Activated CD4-positive, alpha-beta memory T cell treated with anti-CD3 and anti-CD28 coated beads, Interleukin-2, amount 10 ng/mL, durations not matched to agents 7 days and 5 days (primary cell): ENCODE measurements around the gene RHOD. TPM values are rescaled to one million over a fixed set of nuclear protein-coding genes. Genes with fewer than 3 reads are reported as not detected.

Experiments used
- CTCF ChIA-PET: fragments of 350-600 bp; sonication (Branson Sonifier 250); formaldehyde crosslinking; loops from one replicate; lab custom pipeline; 2021; ENCODE audit warnings: antibody characterized with exemption, inconsistent platforms; lab: Charles Lee
- POLR2A ChIA-PET: fragments of 350-600 bp; sonication (Branson Sonifier 250); formaldehyde crosslinking; loops from one replicate; lab custom pipeline; 2021; ENCODE audit warnings: antibody characterized with exemption; lab: Charles Lee
- DNase-seq: peaks from one replicate; pipeline ENCODE4 v3.0.0-alpha.2; 2020
- H3K27ac Mint-ChIP-seq: one replicate; pipeline ENCODE4 v1.8.0; 2021; ENCODE audit warnings: mild to moderate bottlenecking, mixed read lengths
- H3K27me3 Mint-ChIP-seq: one replicate; pipeline ENCODE4 v1.8.0; 2021; ENCODE audit warnings: mixed read lengths
- H3K36me3 Mint-ChIP-seq: one replicate; pipeline ENCODE4 v1.8.0; 2021; ENCODE audit warnings: low read depth, mixed read lengths
- H3K4me1 Mint-ChIP-seq: one replicate; pipeline ENCODE4 v1.8.0; 2021; ENCODE audit warnings: mixed read lengths
- H3K4me3 Mint-ChIP-seq: one replicate; pipeline ENCODE4 v1.8.0; 2021; ENCODE audit warnings: mild to moderate bottlenecking, mixed read lengths
- H3K9me3 Mint-ChIP-seq: one replicate; pipeline ENCODE4 v1.8.0; 2021; ENCODE audit warnings: mixed read lengths
- total RNA-seq, 2 experiments: library from RNA; stranded (reverse); gene quantifications; one replicate each; pipeline ENCODE4 v1.2.3, GENCODE V29; 2021

The RHOD gene
- total RNA-seq, 2 experiments from 2014 or later = 0.20 to 0.33 TPM

DNA sequence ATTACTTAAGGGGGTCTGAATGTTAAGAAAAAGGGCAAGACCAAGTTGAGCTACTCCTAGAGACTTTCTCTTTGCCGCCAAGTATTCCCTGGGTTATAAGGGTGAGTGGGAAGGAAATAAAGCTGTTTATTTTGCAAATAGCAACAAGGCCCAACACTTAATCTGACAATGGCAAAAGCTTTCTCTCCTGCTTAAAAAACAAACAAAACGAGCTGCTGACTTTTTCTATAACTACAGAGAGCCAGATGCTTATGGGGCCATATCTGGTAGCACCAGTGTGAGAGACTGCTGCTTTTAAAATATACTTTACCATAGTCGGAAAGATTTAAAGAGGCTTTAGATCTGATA, 60.1 kb downstream of the RHOD start:
- Mint-ChIP-seq H3K9me3 (no peaks in the 10 kb centered on the region), H3K27me3 (peaks cover 10% of the 10 kb centered on the region), H3K27ac (no peak overlapping the region), H3K4me3 (no peak overlapping the region), H3K36me3 (peaks cover 19% of the 10 kb centered on the region), H3K4me1 (peaks cover 16% of the 10 kb centered on the region)
- ChIA-PET POLR2A (interaction anchor here (3.7 kb wide), 1 partner anchor 124 kb away, joined by 24 read pairs; no protein-coding TSS in a partner anchor), CTCF (interaction anchor here (0.6 kb wide), 1 partner anchor 22 kb away, joined by 3 read pairs; no protein-coding TSS in a partner anchor)
- DNase-seq = no peak

DNA sequence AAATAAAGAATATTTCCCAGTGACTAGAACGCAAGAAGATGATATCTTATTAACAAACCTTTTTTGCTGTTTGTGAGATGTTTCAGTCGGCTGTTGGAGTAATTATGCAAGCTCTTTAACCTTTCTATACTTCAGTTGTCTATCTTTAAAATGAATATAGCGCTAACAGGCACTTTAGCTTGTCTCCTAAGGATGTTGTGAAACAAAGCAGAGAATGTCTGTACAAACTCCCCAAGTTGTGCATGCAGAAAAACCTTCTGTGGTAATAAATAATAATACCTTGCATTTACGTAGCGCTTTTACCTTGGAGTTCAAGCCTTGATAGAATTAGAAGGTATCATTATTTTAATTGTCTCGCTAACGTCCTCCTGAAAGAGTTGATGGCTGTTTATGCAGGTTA, 60.5 kb downstream of the RHOD start:
- peak overlapping the region; percentile 73 for H3K27ac Mint-ChIP-seq
- H3K27me3 Mint-ChIP-seq = peaks cover 9% of the 10 kb centered on the region
- ChIA-PET POLR2A (interaction anchor here (1.0 to 3.7 kb wide), 4 partner anchors 8 to 273 kb away, joined by 3 to 24 read pairs (median 4); partner anchors contain the start of gene ANKRD13D), CTCF (interaction anchor here (0.6 to 2.9 kb wide), 2 partner anchors 23 to 123 kb away, joined by 3 to 11 read pairs; no protein-coding TSS in a partner anchor)
- no peaks in the 10 kb centered on the region for H3K9me3 Mint-ChIP-seq
- H3K4me3 Mint-ChIP-seq = peak overlapping the region; percentile 72
- no peak for DNase-seq
- H3K36me3 Mint-ChIP-seq = peaks cover 21% of the 10 kb centered on the region
- peaks cover 20% of the 10 kb centered on the region for H3K4me1 Mint-ChIP-seq

DNA sequence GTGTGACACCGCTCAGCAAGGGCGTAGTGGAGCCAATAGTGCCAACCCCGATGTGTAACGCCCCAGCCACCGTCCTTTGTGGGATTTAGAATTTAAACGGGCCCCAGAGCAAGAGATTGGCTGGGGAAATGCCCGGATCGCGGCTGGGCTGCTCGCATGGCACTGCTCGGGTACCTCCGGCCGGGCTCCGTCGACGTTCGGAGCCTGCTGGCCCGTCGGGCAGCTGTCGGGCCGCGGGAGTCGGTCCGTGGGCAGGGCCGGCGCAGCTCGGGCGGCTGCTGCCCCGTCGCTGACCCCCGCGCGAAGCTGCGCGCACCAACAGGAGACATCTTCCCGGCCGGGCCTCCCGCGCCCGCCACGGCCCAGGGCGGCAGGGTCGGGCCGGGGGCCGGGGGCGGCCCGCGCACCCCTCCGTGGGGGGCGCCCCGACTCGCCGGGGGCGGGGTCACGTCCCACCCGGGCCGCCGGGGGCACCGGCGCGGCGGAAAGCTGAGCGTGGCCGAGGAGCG, 61.1 kb downstream of the RHOD start:
- Mint-ChIP-seq H3K27ac (peak overlapping the region; percentile 73), H3K4me3 (peak overlapping the region; percentile 72), H3K36me3 (peaks cover 22% of the 10 kb centered on the region), H3K27me3 (peaks cover 9% of the 10 kb centered on the region), H3K9me3 (no peaks in the 10 kb centered on the region), H3K4me1 (peaks cover 22% of the 10 kb centered on the region)
- ChIA-PET POLR2A (interaction anchor here (1.0 to 3.7 kb wide), 6 partner anchors 8 to 274 kb away, joined by 3 to 24 read pairs (median 4); partner anchors contain the start of gene ANKRD13D), CTCF (interaction anchor here (2.9 kb wide), 1 partner anchor 123 kb away, joined by 11 read pairs; no protein-coding TSS in a partner anchor)
- peak; percentile 44 for DNase-seq

DNA sequence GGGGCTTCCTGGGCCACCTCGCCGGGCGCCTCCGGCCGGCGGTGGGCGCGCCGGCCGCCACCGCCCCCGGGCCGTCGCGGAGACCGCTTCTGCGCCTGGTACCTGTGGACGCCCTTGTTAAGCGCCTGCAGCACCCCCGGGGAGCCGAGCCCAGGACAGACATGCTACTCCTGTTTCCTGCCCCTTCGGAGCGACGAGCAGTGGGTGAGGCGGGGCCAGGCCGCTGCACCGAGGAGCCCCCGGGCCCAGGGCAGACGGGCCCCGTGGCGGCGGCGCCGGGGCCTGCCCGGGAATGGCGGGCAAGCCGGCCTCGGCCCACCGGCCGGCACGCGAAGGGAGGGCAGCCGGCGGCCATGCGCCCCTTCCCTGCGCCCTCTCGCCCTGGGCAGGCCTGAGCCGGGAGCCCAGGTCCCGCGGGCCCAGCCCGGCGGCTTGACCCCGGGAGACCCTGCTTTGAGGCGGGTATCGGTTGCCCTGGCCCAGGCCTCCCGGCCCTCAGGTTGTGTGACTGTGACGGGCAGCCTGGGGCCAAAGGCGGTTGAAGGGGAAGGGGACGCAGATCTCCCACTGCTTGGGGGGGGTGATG, 61.6 kb downstream of the RHOD start:
- DNase-seq = peak; percentile 59
- peaks cover 27% of the 10 kb centered on the region for H3K36me3 Mint-ChIP-seq
- H3K27ac Mint-ChIP-seq = peak overlapping the region; percentile 80
- peaks cover 9% of the 10 kb centered on the region for H3K27me3 Mint-ChIP-seq
- H3K9me3 Mint-ChIP-seq = no peaks in the 10 kb centered on the region
- ChIA-PET POLR2A (interaction anchor here (1.0 to 3.7 kb wide), 8 partner anchors 9 to 275 kb away, joined by 3 to 24 read pairs (median 4); partner anchors contain the start of gene ANKRD13D), CTCF (interaction anchor here (0.6 to 2.9 kb wide), 7 partner anchors 10 to 199 kb away, joined by 3 to 11 read pairs (median 3); no protein-coding TSS in a partner anchor)
- H3K4me1 Mint-ChIP-seq = peaks cover 26% of the 10 kb centered on the region
- peak overlapping the region; percentile 77 for H3K4me3 Mint-ChIP-seq

DNA sequence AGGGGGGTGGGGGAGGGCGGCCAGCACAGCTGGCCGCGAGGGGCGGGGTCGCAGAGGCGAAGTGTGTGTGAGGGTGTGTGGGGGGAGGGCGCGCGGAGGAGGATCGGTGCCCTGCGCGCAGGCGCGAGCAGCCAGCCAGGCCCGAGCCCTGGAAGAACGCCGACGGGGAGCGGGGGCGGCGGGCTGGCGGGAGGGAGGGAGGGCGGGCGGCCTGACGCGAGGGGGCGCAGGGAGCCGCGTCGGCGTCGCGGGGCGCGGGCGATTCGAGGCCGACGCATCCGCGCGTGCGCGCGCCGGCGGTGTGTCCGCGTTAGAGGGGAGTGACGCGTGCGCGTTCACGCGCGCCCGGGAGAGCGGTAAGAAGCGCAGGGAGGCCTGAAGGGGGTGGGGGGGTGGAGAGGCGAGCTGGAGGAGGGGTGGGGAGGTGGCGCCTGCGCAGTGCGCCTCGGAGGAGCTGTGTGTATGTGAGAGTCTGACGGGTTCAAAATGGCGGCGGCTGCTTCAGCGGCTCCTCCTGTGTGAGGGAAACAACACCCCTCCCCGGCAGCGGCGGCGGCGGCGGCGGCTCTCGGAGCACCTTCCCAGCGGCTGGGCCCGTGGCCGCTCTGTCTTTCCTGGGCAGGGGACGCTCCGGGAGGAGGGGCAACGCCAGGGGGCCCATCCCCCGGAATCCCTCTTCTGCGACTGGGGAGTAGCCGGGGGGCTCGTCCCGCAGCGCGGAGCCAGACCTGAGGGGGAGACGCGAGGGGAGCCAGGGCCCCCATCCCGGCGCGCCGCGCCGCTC, 62.3 kb downstream of the RHOD start, which contains the start of gene KDM2A:
TSS of gene KDM2A (plus strand) at position 463 of the 784 bp plus-strand sequence. CDS start 2,054 bp downstream, outside the sequence.
- Mint-ChIP-seq H3K27ac (peak within 1 kb of the TSS; percentile 93), H3K27me3 (peaks cover 8% of the 10 kb centered on the region), H3K9me3 (no peaks in the 10 kb centered on the region), H3K4me3 (peak within 1 kb of the TSS; percentile 98), H3K4me1 (peaks cover 30% of the 10 kb centered on the region), H3K36me3 (peaks cover 29% of the 10 kb centered on the region)
- CTCF ChIA-PET = interaction anchor here (0.6 to 2.9 kb wide), 9 partner anchors 9 to 198 kb away, joined by 3 to 11 read pairs (median 4); no protein-coding TSS in a partner anchor
- POLR2A ChIA-PET = interaction anchor here (1.0 to 3.7 kb wide), 5 partner anchors 10 to 198 kb away, joined by 3 to 24 read pairs (median 5); no protein-coding TSS in a partner anchor
- DNase-seq = peak; percentile 99

DNA sequence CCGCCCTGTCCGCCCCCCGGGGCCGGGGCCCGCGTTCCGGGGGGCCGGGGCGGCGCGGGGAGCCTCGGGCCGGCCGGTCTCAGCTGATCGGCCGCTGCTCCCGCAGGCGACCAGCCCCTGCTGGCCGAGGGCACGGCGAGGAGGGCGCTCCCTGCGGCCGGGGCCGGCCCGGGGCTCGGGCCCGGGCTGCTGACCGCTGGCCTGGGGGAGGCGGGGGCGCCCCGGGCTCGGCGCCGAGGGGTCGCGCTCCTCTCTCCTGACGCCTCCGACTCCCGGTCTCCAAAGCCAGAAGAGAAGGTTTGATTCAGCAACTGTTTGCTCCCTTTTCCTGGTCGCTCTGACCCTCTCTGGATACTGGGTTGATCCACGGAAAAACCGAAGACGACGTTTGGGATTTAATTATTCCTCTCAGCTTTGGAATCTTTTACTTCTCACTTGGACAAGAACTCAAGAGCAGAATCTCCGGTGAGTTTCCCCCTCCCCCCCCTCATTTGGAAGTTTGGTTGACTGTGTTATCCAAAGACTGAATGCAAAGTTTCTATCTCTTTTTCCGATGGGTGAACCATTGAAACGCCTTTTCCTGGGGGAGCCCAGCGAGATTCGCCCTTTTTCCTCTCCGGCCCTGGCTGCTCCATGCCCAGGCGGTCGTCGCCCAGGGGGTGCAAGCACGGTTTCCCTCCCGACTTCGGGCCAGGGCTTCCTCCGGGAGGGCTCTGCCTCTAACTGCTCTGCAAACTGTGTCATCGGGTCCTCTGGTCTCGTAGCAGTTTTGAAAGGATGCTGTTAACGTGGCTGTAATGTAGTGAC, 63.1 kb downstream of the RHOD start:
- peak; percentile 46 for DNase-seq
- Mint-ChIP-seq H3K9me3 (no peaks in the 10 kb centered on the region), H3K4me3 (peak overlapping the region; percentile 98), H3K36me3 (peaks cover 29% of the 10 kb centered on the region), H3K4me1 (peaks cover 27% of the 10 kb centered on the region), H3K27ac (peak overlapping the region; percentile 93), H3K27me3 (peaks cover 5% of the 10 kb centered on the region)
- ChIA-PET POLR2A (interaction anchor here (1.0 to 3.7 kb wide), 4 partner anchors 9 to 197 kb away, joined by 3 to 24 read pairs (median 5); no protein-coding TSS in a partner anchor), CTCF (interaction anchor here (0.7 to 2.9 kb wide), 7 partner anchors 8 to 121 kb away, joined by 3 to 11 read pairs (median 5); no protein-coding TSS in a partner anchor)

DNA sequence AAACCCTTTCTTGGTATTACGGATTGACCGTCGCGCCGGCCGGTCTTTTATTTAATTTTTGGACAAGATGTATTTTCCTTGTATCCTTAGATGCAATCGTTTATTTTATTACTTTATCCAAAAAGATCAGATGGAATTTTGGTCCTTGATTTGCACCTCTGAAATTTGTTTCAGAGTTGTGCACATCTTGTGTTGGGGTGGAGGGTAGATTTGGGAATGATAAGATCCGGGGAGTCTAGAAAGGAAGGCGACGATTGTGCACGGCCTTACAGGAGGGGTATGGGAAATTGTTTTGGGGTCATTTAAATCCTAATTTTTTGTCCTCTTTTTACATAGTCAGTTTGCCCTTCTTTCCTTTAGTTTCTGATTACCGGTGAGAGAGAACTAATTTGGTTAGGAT, 63.8 kb downstream of the RHOD start:
- DNase-seq = no peak
- CTCF ChIA-PET = no interaction called here
- Mint-ChIP-seq H3K9me3 (no peaks in the 10 kb centered on the region), H3K36me3 (peaks cover 32% of the 10 kb centered on the region), H3K4me1 (peaks cover 29% of the 10 kb centered on the region), H3K27ac (peak overlapping the region; percentile 93), H3K27me3 (peaks cover 5% of the 10 kb centered on the region), H3K4me3 (peak overlapping the region; percentile 98)
- POLR2A ChIA-PET = interaction anchor here (1.3 kb wide), 1 partner anchor 120 kb away, joined by 3 read pairs; no protein-coding TSS in a partner anchor

DNA sequence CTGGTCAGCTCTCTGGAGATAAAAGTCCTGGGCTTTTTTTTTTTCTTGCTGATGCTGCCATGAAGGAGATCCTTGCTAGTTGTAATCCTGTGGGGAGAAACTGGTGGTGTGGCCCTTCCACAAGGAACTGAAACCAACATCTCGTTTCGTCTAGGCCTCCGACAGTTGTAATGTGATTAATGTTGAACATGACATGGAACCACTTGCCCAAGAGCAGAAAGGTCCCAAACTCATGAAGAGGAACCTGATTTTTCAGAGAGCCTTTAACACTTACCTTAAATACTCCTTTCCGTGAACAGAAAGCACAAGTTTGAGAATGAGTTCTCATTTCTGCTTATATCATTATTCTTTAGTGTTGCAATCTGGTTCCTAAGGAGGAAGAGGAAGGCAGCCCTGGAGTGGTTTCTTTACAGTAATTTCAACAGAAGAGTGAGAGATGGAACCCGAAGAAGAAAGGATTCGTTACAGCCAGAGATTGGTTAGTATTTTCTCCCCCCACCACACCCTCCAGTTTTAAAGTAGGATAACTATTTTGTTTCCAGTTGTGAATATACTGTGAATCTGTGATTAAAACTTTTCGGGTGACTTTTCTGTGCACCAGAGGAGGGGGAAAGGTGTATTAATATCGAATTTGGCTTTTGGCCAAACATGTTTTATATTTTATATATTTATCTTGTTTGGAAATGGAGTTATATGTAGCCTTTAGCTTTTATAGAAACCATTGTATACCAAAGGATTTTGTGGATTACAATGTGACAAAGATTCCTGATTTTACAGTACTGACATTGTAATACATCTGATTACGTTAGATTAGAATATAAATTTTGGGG, 64.4 kb downstream of the RHOD start:
- H3K4me3 Mint-ChIP-seq = peak overlapping the region; percentile 98
- peaks cover 2% of the 10 kb centered on the region for H3K27me3 Mint-ChIP-seq
- peaks cover 32% of the 10 kb centered on the region for H3K36me3 Mint-ChIP-seq
- peak overlapping the region; percentile 93 for H3K27ac Mint-ChIP-seq
- ChIA-PET POLR2A (interaction anchor here (1.3 kb wide), 1 partner anchor 119 kb away, joined by 3 read pairs; no protein-coding TSS in a partner anchor), CTCF (interaction anchor here (0.6 to 1.2 kb wide), 2 partner anchors 10 to 322 kb away, joined by 3 to 4 read pairs; no protein-coding TSS in a partner anchor)
- no peaks in the 10 kb centered on the region for H3K9me3 Mint-ChIP-seq
- H3K4me1 Mint-ChIP-seq = peaks cover 29% of the 10 kb centered on the region
- peak; percentile 22 for DNase-seq

Other genes starting within 250 kb of the RHOD start
- gene RCE1, start 213.4 kb upstream of the RHOD start, total RNA-seq = 10 to 100 TPM; 21.2 to 22.0 TPM
- gene LRFN4, start 199.8 kb upstream of the RHOD start, total RNA-seq = 10 to 100 TPM; 23.2 to 28.3 TPM
- gene PC, start 98.5 kb upstream of the RHOD start, total RNA-seq = 1 to 10 TPM; 5.1 to 7.4 TPM
- not detected for gene C11orf86, start 81.5 kb upstream of the RHOD start, total RNA-seq
- gene SYT12, start 33.7 kb upstream of the RHOD start, total RNA-seq = not detected
- gene KDM2A, start 62.4 kb downstream of the RHOD start, total RNA-seq = 10 to 100 TPM; 87.1 to 95.9 TPM
- gene GRK2, start 209.6 kb downstream of the RHOD start, total RNA-seq = 100 to 1,000 TPM; 333 to 338 TPM
- gene ANKRD13D, start 232.5 kb downstream of the RHOD start, total RNA-seq = 100 to 1,000 TPM; 157 to 163 TPM
- 10 to 100 TPM; 15.4 to 19.0 TPM for gene SSH3, start 246.7 kb downstream of the RHOD start, total RNA-seq